KMS-11 (cell line): ENCODE results near the gene MAP3K5.

ENCODE experiments used
- H2AFZ ChIP-seq: fragments of 200-600 bp; sonication (generic); 2 replicates; pipeline ENCODE4 v1.6.1; 2016; ENCODE audit warnings: antibody characterized with exemption, mixed run types, low read depth
- H3K27ac ChIP-seq: fragments of 200-600 bp; sonication (generic); 2 replicates; pipeline ENCODE4 v1.6.1; 2016; ENCODE audit warnings: mild to moderate bottlenecking, mixed run types
- H3K27me3 ChIP-seq: fragments of 200-600 bp; sonication (generic); 2 replicates; pipeline ENCODE4 v1.6.1; 2017; ENCODE audit warnings: mild to moderate bottlenecking, low read depth, mixed run types, moderate library complexity; ENCODE audit not compliant: insufficient read depth
- H3K36me3 ChIP-seq: fragments of 200-600 bp; sonication (generic); 2 replicates; pipeline ENCODE4 v1.6.1; 2017; ENCODE audit warnings: mild to moderate bottlenecking, mixed run types; ENCODE audit not compliant: insufficient read depth
- H3K4me1 ChIP-seq: fragments of 200-600 bp; sonication (generic); 2 replicates; pipeline ENCODE4 v1.6.1; 2016; ENCODE audit warnings: mild to moderate bottlenecking, low read depth, mixed run types; ENCODE audit not compliant: poor library complexity, severe bottlenecking
- H3K4me2 ChIP-seq: fragments of 200-600 bp; sonication (generic); 2 replicates; pipeline ENCODE4 v1.7.0; 2016; ENCODE audit warnings: mild to moderate bottlenecking, mixed run types
- H3K4me3 ChIP-seq: fragments of 200-600 bp; sonication (generic); IDR thresholded peaks from 2 replicates; pipeline ENCODE4 v1.6.1; 2017; ENCODE audit warnings: low read depth, low read length, mixed read lengths; ENCODE audit not compliant: insufficient read depth
- H3K79me2 ChIP-seq: fragments of 200-600 bp; sonication (generic); 2 replicates; pipeline ENCODE4 v1.6.1; 2016; ENCODE audit warnings: low read depth, mixed run types; ENCODE audit not compliant: insufficient read depth
- H3K9ac ChIP-seq: fragments of 200-600 bp; sonication (generic); 2 replicates; pipeline ENCODE4 v1.6.1; 2016; ENCODE audit warnings: mild to moderate bottlenecking, mixed run types
- H4K20me1 ChIP-seq: fragments of 200-600 bp; sonication (generic); 2 replicates; pipeline ENCODE4 v1.6.1; 2016; ENCODE audit warnings: mild to moderate bottlenecking, mixed run types; ENCODE audit not compliant: insufficient read depth
- CTCF ChIP-seq: fragments of 200-600 bp; sonication (generic); conservative IDR thresholded peaks from 2 replicates; pipeline ENCODE4 v1.6.1; 2017; ENCODE audit warnings: low read depth, mild to moderate bottlenecking, antibody characterized with exemption, low read length, moderate library complexity, mixed read lengths

MAP3K5 gene

GRCh38 chr6:136600818-136601217, 191.5 kb downstream of the MAP3K5 start:
- Histone ChIP-seq H3K79me2 (no peaks in the 10 kb centered on the region), H4K20me1 (no peaks in the 10 kb centered on the region), H3K4me2 (no peak overlapping the region), H3K36me3 (no peaks in the 10 kb centered on the region), H2AFZ (no peak overlapping the region), H3K9ac (no peak overlapping the region), H3K27me3 (no peaks in the 10 kb centered on the region), H3K4me1 (no peaks in the 10 kb centered on the region), H3K4me3 (no peak overlapping the region), H3K27ac (no peak overlapping the region)
- TF ChIP-seq CTCF = no peak

GRCh38 chr6:136599329-136600011, 192.8 kb downstream of the MAP3K5 start:
- H3K27ac ChIP-seq = no peak overlapping the region
- H4K20me1 ChIP-seq = no peaks in the 10 kb centered on the region
- no peak overlapping the region for H3K4me2 ChIP-seq
- no peak for TF ChIP-seq CTCF
- H3K27me3 ChIP-seq = no peaks in the 10 kb centered on the region
- peaks cover 3% of the 10 kb centered on the region for H3K4me1 ChIP-seq
- no peak overlapping the region for H3K4me3 ChIP-seq
- H3K9ac ChIP-seq = no peak overlapping the region
- H3K79me2 ChIP-seq = no peaks in the 10 kb centered on the region
- H3K36me3 ChIP-seq = no peaks in the 10 kb centered on the region
- no peak overlapping the region for H2AFZ ChIP-seq

GRCh38 chr6:136598048-136598447, 194.2 kb downstream of the MAP3K5 start:
- H3K4me2 ChIP-seq = no peak overlapping the region
- H3K36me3 ChIP-seq = no peaks in the 10 kb centered on the region
- no peak overlapping the region for H2AFZ ChIP-seq
- H3K27ac ChIP-seq = no peak overlapping the region
- H3K79me2 ChIP-seq = no peaks in the 10 kb centered on the region
- no peaks in the 10 kb centered on the region for H3K27me3 ChIP-seq
- TF ChIP-seq CTCF = no peak
- H3K9ac ChIP-seq = no peak overlapping the region
- H4K20me1 ChIP-seq = no peaks in the 10 kb centered on the region
- no peak overlapping the region for H3K4me3 ChIP-seq
- peaks cover 11% of the 10 kb centered on the region for H3K4me1 ChIP-seq

- no peak overlapping the region for H3K9ac ChIP-seq
- no peak overlapping the region for H3K4me2 ChIP-seq
- no peaks in the 10 kb centered on the region for H4K20me1 ChIP-seq
- no peaks in the 10 kb centered on the region for H3K27me3 ChIP-seq
- no peaks in the 10 kb centered on the region for H3K36me3 ChIP-seq
- no peak for TF ChIP-seq CTCF
- no peak overlapping the region for H3K4me3 ChIP-seq
- no peak overlapping the region for H2AFZ ChIP-seq
- peaks cover 11% of the 10 kb centered on the region for H3K4me1 ChIP-seq
- H3K27ac ChIP-seq = no peak overlapping the region
- no peaks in the 10 kb centered on the region for H3K79me2 ChIP-seq
Observed at GRCh38 chr6:136594671-136595070, 197.6 kb downstream of the MAP3K5 start.
